Activated CD4-positive, alpha-beta memory T cell treated with anti-CD3 and anti-CD28 coated beads, Interleukin-2, amount 10 ng/mL, durations not matched to agents 7 days and 5 days (primary cell): ENCODE data around the gene HTRA1. TPM values are rescaled to one million over a fixed set of nuclear protein-coding genes. Genes with fewer than 3 reads are reported as not detected.

Source experiments
- CTCF ChIA-PET: fragments of 350-600 bp; sonication (Branson Sonifier 250); formaldehyde crosslinking; loops from one replicate; lab custom pipeline; 2021; ENCODE audit warnings: antibody characterized with exemption, inconsistent platforms; lab: Charles Lee
- POLR2A ChIA-PET: fragments of 350-600 bp; sonication (Branson Sonifier 250); formaldehyde crosslinking; loops from one replicate; lab custom pipeline; 2021; ENCODE audit warnings: antibody characterized with exemption; lab: Charles Lee
- DNase-seq: peaks from one replicate; pipeline ENCODE4 v3.0.0-alpha.2; 2020
- H3K27ac Mint-ChIP-seq: one replicate; pipeline ENCODE4 v1.8.0; 2021; ENCODE audit warnings: mild to moderate bottlenecking, mixed read lengths
- H3K27me3 Mint-ChIP-seq: one replicate; pipeline ENCODE4 v1.8.0; 2021; ENCODE audit warnings: mixed read lengths
- H3K36me3 Mint-ChIP-seq: one replicate; pipeline ENCODE4 v1.8.0; 2021; ENCODE audit warnings: low read depth, mixed read lengths
- H3K4me1 Mint-ChIP-seq: one replicate; pipeline ENCODE4 v1.8.0; 2021; ENCODE audit warnings: mixed read lengths
- H3K4me3 Mint-ChIP-seq: one replicate; pipeline ENCODE4 v1.8.0; 2021; ENCODE audit warnings: mild to moderate bottlenecking, mixed read lengths
- H3K9me3 Mint-ChIP-seq: one replicate; pipeline ENCODE4 v1.8.0; 2021; ENCODE audit warnings: mixed read lengths
- total RNA-seq, 2 experiments: library from RNA; stranded (reverse); gene quantifications; one replicate each; pipeline ENCODE4 v1.2.3, GENCODE V29; 2021

The HTRA1 gene
- total RNA-seq, 2 experiments from 2014 or later = not detected

DNA sequence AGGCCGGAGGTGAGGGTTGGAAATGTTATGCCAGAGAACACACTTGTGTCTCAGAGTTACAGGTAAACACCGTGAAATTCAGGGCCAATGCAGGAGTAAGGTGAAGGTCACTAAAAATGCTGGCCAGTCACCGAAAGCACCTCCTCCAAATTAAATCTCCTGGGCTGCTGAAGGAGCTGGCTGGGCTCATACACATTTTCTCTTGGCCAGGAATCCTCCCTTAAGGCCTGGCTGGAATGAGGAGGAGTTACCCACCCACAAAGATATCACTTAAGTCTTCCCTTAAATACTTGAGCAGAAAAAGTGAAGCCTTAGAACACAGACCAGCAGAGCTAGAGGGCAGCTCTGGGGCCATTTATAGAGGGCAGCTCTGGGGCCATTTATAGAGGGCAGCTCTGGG is 46.3 kb downstream of the HTRA1 start:
- ChIA-PET POLR2A (interaction anchor here (1.4 kb wide), 1 partner anchor 16 kb away, joined by 4 read pairs; no protein-coding TSS in a partner anchor), CTCF (no interaction called here)
- no peaks in the 10 kb centered on the region for H3K36me3 Mint-ChIP-seq
- no peak overlapping the region for H3K4me3 Mint-ChIP-seq
- no peaks in the 10 kb centered on the region for H3K9me3 Mint-ChIP-seq
- H3K27me3 Mint-ChIP-seq = no peaks in the 10 kb centered on the region
- no peak for DNase-seq
- H3K27ac Mint-ChIP-seq = no peak overlapping the region
- H3K4me1 Mint-ChIP-seq = peaks cover under 1% of the 10 kb centered on the region

DNA sequence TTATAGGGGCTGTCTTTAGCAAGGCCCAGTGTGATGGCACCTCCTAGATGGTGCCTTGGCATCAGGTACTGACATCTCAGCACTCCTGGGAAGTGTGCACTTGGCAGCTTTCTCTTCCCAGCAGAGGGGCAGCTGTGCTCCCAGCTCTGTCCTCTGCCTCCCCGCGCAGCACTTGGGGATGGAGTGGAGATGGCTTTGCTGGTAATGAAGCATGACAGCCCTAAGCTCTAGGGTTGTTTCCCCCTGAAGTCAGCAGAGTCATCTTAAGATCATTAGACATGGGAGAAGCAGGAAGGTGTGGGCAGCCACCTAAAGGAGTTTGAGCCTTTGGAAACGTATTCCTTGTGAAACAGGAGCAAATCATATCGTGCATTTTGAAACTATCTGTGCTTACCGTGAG is 46.7 kb downstream of the HTRA1 start:
- ChIA-PET CTCF (no interaction called here), POLR2A (interaction anchor here (1.4 kb wide), 1 partner anchor 17 kb away, joined by 4 read pairs; no protein-coding TSS in a partner anchor)
- Mint-ChIP-seq H3K36me3 (no peaks in the 10 kb centered on the region), H3K27ac (no peak overlapping the region), H3K4me3 (no peak overlapping the region), H3K4me1 (peaks cover 4% of the 10 kb centered on the region), H3K27me3 (no peaks in the 10 kb centered on the region), H3K9me3 (no peaks in the 10 kb centered on the region)
- no peak for DNase-seq

DNA sequence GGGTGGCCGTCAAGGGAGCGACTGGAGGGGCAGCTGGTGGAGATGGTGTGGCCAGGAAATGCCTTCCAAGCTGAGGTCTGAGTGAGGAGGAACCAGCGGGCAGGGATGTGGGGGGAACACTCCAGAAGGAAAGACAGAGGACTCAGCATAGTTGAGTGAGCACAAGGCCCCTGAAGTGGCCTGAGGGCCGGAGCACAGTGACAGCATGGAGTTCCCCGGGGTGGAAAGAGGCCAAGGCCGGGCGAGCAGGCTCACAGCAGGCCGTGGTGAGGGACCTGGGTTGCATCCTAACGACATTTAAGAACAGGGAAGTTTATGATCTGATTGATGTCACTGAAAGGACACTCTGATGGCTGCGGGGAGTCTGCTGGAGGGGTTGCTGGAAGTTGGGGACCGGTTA is 48.0 kb downstream of the HTRA1 start:
- Mint-ChIP-seq H3K4me1 (peaks cover 7% of the 10 kb centered on the region), H3K27me3 (no peaks in the 10 kb centered on the region), H3K36me3 (no peaks in the 10 kb centered on the region), H3K4me3 (no peak overlapping the region), H3K9me3 (no peaks in the 10 kb centered on the region), H3K27ac (no peak overlapping the region)
- POLR2A ChIA-PET = no interaction called here
- DNase-seq = no peak
- CTCF ChIA-PET = no interaction called here

DNA sequence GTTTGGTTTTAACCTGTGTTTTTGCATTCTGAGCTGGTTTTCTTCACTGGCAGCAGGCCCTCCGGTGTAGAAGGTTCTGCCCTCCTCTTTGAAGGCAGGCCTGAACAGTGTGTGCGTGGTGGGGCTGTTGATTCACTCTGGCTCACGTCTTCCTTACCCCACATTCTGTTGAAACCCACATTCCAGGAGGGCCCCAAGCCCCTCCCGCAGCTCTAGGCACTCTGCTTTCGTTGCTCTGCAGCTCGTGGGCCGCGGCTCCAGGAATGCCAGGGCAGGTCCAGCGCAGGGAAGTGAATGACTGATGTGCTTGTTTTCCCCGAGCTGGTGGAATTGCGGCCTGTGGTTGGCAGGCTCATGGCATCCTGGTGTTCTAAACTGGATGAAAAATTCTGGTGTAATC is 49.0 kb downstream of the HTRA1 start:
- peaks cover 15% of the 10 kb centered on the region for H3K4me1 Mint-ChIP-seq
- H3K27ac Mint-ChIP-seq = no peak overlapping the region
- no peaks in the 10 kb centered on the region for H3K36me3 Mint-ChIP-seq
- ChIA-PET POLR2A (no interaction called here), CTCF (interaction anchor here (1.5 kb wide), 1 partner anchor 19 kb away, joined by 3 read pairs; no protein-coding TSS in a partner anchor)
- H3K4me3 Mint-ChIP-seq = no peak overlapping the region
- peaks cover 2% of the 10 kb centered on the region for H3K27me3 Mint-ChIP-seq
- DNase-seq = no peak
- no peaks in the 10 kb centered on the region for H3K9me3 Mint-ChIP-seq

DNA sequence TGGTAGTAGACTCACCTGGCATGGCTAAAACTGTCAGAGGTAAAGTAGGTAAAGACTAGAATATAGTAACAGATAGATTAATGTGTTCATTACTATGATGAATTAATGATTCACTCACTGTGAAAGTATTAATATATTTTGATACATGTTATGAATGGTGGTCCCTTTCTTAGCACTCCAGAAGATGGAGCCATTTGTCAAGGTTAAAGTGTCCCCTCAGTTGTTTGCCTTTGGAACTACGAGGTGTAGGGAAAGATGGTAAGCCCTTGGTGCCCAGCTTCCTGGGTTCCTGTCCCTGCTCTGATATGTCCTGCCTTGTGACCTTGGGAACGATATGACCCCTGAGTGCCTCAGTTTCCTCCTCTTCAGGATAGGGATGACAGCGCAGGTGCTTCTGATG is 49.4 kb downstream of the HTRA1 start:
- Mint-ChIP-seq H3K27ac (no peak overlapping the region), H3K27me3 (peaks cover 2% of the 10 kb centered on the region), H3K4me3 (no peak overlapping the region), H3K36me3 (no peaks in the 10 kb centered on the region), H3K4me1 (peaks cover 19% of the 10 kb centered on the region), H3K9me3 (no peaks in the 10 kb centered on the region)
- DNase-seq = no peak
- ChIA-PET POLR2A (no interaction called here), CTCF (interaction anchor here (1.5 kb wide), 1 partner anchor 20 kb away, joined by 3 read pairs; no protein-coding TSS in a partner anchor)

DNA sequence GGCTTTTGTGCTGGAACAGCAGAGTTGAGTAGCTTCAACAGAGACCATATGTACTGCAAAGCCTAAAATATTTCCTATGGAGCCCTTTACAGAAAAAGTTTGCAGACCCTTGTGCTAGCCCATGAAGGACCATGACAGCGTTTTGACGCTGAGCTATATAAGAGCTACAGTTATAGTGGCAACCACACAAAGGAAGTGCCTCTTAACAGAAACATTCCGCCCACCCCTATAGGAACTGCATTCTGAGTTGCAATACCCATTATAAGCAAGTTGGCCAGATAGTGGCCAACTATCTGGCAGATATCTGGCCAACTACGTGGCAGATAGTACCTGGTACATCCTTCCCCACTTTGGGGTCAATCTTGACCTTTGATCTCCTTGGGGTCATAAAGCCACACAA is 51.7 kb downstream of the HTRA1 start:
- no peak for DNase-seq
- H3K4me1 Mint-ChIP-seq = peaks cover 34% of the 10 kb centered on the region
- H3K9me3 Mint-ChIP-seq = no peaks in the 10 kb centered on the region
- H3K27me3 Mint-ChIP-seq = peaks cover 2% of the 10 kb centered on the region
- no peaks in the 10 kb centered on the region for H3K36me3 Mint-ChIP-seq
- no peak overlapping the region for H3K27ac Mint-ChIP-seq
- no peak overlapping the region for H3K4me3 Mint-ChIP-seq
- CTCF ChIA-PET = interaction anchor here (1.3 to 2.6 kb wide), 2 partner anchors 52 to 245 kb away, joined by 3 to 14 read pairs; no protein-coding TSS in a partner anchor
- POLR2A ChIA-PET = no interaction called here

DNA sequence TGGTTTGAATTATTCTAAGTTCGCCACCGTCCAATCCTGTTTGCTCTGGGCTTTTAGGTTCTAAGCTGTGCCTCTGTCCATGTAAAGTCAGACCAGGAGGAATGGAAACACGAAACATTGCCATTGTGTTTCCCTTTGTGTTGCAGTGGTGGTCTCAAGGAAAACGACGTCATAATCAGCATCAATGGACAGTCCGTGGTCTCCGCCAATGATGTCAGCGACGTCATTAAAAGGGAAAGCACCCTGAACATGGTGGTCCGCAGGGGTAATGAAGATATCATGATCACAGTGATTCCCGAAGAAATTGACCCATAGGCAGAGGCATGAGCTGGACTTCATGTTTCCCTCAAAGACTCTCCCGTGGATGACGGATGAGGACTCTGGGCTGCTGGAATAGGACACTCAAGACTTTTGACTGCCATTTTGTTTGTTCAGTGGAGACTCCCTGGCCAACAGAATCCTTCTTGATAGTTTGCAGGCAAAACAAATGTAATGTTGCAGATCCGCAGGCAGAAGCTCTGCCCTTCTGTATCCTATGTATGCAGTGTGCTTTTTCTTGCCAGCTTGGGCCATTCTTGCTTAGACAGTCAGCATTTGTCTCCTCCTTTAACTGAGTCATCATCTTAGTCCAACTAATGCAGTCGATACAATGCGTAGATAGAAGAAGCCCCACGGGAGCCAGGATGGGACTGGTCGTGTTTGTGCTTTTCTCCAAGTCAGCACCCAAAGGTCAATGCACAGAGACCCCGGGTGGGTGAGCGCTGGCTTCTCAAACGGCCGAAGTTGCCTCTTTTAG is 52.9 kb downstream of the HTRA1 start:
- Mint-ChIP-seq H3K4me1 (peaks cover 34% of the 10 kb centered on the region), H3K27ac (no peak overlapping the region), H3K4me3 (no peak overlapping the region), H3K9me3 (no peaks in the 10 kb centered on the region), H3K36me3 (no peaks in the 10 kb centered on the region), H3K27me3 (peaks cover 6% of the 10 kb centered on the region)
- DNase-seq = no peak
- ChIA-PET POLR2A (interaction anchor here (1.9 to 3.2 kb wide), 2 partner anchors 11 to 22 kb away, joined by 4 to 19 read pairs; no protein-coding TSS in a partner anchor), CTCF (interaction anchor here (1.2 to 3.1 kb wide), 3 partner anchors 10 to 246 kb away, joined by 3 to 17 read pairs (median 3); no protein-coding TSS in a partner anchor)

DNA sequence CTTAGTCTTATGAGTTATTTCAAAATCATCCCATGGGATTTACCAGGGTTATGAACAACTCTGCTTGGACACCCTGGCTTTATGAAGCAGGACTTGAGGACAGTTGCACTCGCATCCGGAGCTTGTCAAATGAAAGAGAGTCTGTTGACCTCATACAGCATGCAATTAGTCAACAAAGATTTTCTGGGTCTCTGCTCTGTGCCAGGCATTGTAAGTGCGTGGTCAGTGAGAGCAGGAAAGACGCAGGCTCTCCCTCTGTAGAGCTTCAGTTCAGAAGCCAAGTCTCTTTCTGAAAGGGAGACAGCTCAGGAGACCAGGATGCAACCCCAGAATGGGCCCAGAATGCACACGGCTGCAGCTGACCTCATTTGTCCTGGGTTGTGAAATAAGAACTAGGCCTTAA is 53.7 kb downstream of the HTRA1 start:
- DNase-seq = no peak
- Mint-ChIP-seq H3K36me3 (no peaks in the 10 kb centered on the region), H3K4me3 (no peak overlapping the region), H3K27me3 (peaks cover 6% of the 10 kb centered on the region), H3K9me3 (no peaks in the 10 kb centered on the region), H3K4me1 (peaks cover 34% of the 10 kb centered on the region), H3K27ac (no peak overlapping the region)
- ChIA-PET CTCF (interaction anchor here (0.9 to 3.1 kb wide), 3 partner anchors 10 to 50 kb away, joined by 3 to 17 read pairs (median 3); no protein-coding TSS in a partner anchor), POLR2A (interaction anchor here (0.9 to 3.2 kb wide), 3 partner anchors 12 to 44 kb away, joined by 3 to 19 read pairs (median 4); no protein-coding TSS in a partner anchor)

DNA sequence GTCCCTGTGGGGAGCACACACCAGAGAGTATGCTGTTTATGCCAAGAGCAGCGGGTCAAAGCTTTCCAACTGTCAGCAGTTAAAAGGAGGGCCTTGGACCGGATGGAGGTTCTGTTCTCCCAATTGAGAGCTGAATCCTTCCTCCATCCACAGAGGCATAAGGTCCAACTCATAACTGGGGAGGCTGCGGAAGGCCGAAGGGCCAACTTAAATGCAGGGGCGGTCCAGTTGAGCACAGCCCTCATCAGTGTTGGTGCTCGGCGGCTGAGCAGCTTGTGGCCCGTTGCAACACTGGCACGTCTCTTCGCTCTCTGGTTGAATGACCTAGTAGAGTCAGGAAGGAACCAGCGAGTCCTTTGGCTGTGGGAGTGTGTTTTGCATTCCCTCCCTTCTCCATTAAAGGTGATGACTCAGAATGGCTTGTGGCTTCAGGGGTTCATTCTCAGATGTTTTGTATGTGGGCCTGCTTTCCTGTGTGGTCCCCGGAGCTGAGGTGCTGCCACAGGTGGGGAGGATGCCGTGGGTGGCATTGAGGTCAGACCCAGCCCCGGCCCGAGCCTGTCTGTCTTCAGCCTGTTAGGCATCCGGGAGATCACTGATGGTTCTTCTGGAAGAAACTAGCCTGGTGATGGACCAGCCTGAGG is 54.4 kb downstream of the HTRA1 start:
- H3K4me3 Mint-ChIP-seq = no peak overlapping the region
- POLR2A ChIA-PET = interaction anchor here (0.9 to 3.2 kb wide), 4 partner anchors 12 to 43 kb away, joined by 3 to 19 read pairs (median 4); no protein-coding TSS in a partner anchor

DNA sequence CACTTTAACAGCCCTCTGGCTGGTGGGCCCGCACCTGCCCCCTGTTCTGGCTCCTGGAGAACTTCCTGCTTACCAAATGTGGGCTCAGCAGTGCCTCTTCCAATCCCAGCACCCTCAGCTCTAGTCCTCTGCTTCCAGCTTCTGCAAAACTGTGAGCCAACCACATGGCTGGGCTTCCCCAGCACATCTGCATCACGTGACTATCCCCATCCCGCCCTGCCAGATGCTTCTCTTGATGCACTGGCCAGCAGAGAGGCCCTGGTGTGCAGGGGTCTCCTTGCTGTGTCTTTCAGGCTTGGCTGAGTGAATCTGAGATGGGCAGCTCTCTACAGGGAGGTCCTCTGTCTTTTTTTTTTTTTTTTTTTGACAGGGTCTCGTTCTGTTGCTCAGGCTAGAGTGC is 55.4 kb downstream of the HTRA1 start:
- ChIA-PET CTCF (interaction anchor here (3.1 kb wide), 1 partner anchor 49 kb away, joined by 17 read pairs; no protein-coding TSS in a partner anchor), POLR2A (interaction anchor here (1.2 to 3.2 kb wide), 2 partner anchors 25 to 41 kb away, joined by 3 to 19 read pairs; no protein-coding TSS in a partner anchor)
- no peak overlapping the region for H3K27ac Mint-ChIP-seq
- no peaks in the 10 kb centered on the region for H3K36me3 Mint-ChIP-seq
- no peak for DNase-seq
- H3K9me3 Mint-ChIP-seq = no peaks in the 10 kb centered on the region
- H3K4me3 Mint-ChIP-seq = no peak overlapping the region
- peaks cover 6% of the 10 kb centered on the region for H3K27me3 Mint-ChIP-seq
- H3K4me1 Mint-ChIP-seq = peaks cover 34% of the 10 kb centered on the region

More for the DNA sequence above, 54.4 kb downstream of the HTRA1 start:
- CTCF ChIA-PET = interaction anchor here (0.9 to 3.1 kb wide), 2 partner anchors 15 to 50 kb away, joined by 3 to 17 read pairs; no protein-coding TSS in a partner anchor
- H3K27ac Mint-ChIP-seq = peak overlapping the region; percentile 56
- DNase-seq = peak; percentile 81
- no peaks in the 10 kb centered on the region for H3K9me3 Mint-ChIP-seq
- peaks cover 6% of the 10 kb centered on the region for H3K27me3 Mint-ChIP-seq
- H3K4me1 Mint-ChIP-seq = peaks cover 34% of the 10 kb centered on the region
- H3K36me3 Mint-ChIP-seq = no peaks in the 10 kb centered on the region

DNA sequence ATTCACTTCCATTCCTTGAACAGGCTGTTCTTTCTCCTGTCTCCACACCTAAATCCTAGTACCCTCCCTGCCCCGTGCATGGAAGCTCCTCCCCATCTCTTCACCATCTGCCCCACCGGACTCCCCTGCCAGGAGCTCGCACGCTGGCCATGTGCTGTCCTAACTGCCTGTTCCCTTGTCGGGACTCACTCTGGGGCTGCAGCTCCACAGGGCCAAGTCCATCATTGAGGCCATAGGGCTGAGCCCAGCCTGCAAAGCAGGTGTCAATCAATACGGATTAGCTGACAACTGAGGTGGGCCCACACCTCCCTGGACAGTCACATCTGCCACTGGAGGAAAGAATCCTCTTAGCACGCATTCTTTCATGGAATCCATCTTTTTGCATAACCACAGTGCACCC is 57.8 kb downstream of the HTRA1 start:
- Mint-ChIP-seq H3K36me3 (no peaks in the 10 kb centered on the region), H3K4me3 (no peak overlapping the region), H3K9me3 (no peaks in the 10 kb centered on the region), H3K27ac (no peak overlapping the region), H3K27me3 (peaks cover 9% of the 10 kb centered on the region), H3K4me1 (peaks cover 29% of the 10 kb centered on the region)
- CTCF ChIA-PET = no interaction called here
- DNase-seq = no peak
- POLR2A ChIA-PET = no interaction called here

DNA sequence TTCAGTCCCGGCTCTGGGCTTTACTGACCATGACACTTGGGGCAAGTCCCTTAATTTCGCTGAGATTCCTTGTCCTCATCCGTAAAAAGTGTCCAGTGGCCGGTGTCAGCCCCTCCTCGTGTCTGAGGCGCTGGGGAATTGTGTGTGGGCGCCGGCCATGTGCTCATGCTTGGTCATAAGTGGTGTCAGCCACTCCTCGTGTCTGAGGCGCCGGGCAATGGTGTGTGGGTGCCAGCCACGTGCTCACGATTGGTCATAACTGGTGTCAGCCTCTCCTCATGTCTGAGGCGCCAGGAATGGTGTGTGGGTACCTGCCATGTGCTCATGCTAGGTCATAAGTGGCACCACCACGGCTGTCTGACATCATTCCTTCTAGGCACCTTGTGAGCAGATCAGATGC is 58.5 kb downstream of the HTRA1 start:
- CTCF ChIA-PET = interaction anchor here (2.2 kb wide), 1 partner anchor 46 kb away, joined by 12 read pairs; no protein-coding TSS in a partner anchor
- Mint-ChIP-seq H3K27ac (no peak overlapping the region), H3K4me1 (peaks cover 24% of the 10 kb centered on the region), H3K4me3 (no peak overlapping the region), H3K9me3 (no peaks in the 10 kb centered on the region), H3K27me3 (peaks cover 12% of the 10 kb centered on the region), H3K36me3 (no peaks in the 10 kb centered on the region)
- no peak for DNase-seq
- POLR2A ChIA-PET = no interaction called here
